SIG-M5 (cell line): ENCODE results near the gene RALA.

Experiments used
- DNase-seq: peaks from one replicate; lab custom pipeline; 2025; lab: John Stamatoyannopoulos, UW

Gene RALA

GRCh38 chr7:39623047-39623731 lies at the start of gene RALA:
RALA (plus strand) TSS chr7:39623572; CDS start chr7:39686668, 63,096 bp downstream.
- peak; percentile 12 for DNase-seq

GRCh38 chr7:39574673-39575349 lies 48.6 kb upstream of the RALA start:
- no peak for DNase-seq

GRCh38 chr7:39577229-39577874 lies 46.0 kb upstream of the RALA start:
- DNase-seq = no peak

GRCh38 chr7:39580149-39580874 lies 43.1 kb upstream of the RALA start:
- peak; percentile 13 for DNase-seq

GRCh38 chr7:39582536-39582935 lies 40.8 kb upstream of the RALA start:
- DNase-seq = no peak

- no peak for DNase-seq
Observed at GRCh38 chr7:39583539-39583938, 39.8 kb upstream of the RALA start.

GRCh38 chr7:39587393-39587792 lies 36.0 kb upstream of the RALA start:
- no peak for DNase-seq

GRCh38 chr7:39588416-39588815 lies 35.0 kb upstream of the RALA start:
- DNase-seq = no peak

- DNase-seq = peak; percentile 44
Observed at GRCh38 chr7:39589323-39590111, 33.9 kb upstream of the RALA start.

GRCh38 chr7:39592586-39592985 lies 30.8 kb upstream of the RALA start:
- DNase-seq = no peak

- DNase-seq = no peak
Observed at GRCh38 chr7:39594988-39595620, 28.3 kb upstream of the RALA start.

- no peak for DNase-seq
Observed at GRCh38 chr7:39602351-39602750, 21.0 kb upstream of the RALA start.

- no peak for DNase-seq
Observed at GRCh38 chr7:39603924-39604323, 19.4 kb upstream of the RALA start.

- DNase-seq = no peak
Observed at GRCh38 chr7:39605087-39605486, 18.3 kb upstream of the RALA start.

- no peak for DNase-seq
Observed at GRCh38 chr7:39606352-39606751, 17.0 kb upstream of the RALA start.

- no peak for DNase-seq
Observed at GRCh38 chr7:39606941-39607340, 16.4 kb upstream of the RALA start.

- no peak for DNase-seq
Observed at GRCh38 chr7:39607865-39608264, 15.5 kb upstream of the RALA start.

- no peak for DNase-seq
Observed at GRCh38 chr7:39608278-39608677, 15.1 kb upstream of the RALA start.

- DNase-seq = no peak
Observed at GRCh38 chr7:39609113-39609934, 14.0 kb upstream of the RALA start.

GRCh38 chr7:39609935-39610263 lies 13.5 kb upstream of the RALA start:
- DNase-seq = no peak

- DNase-seq = no peak
Observed at GRCh38 chr7:39613577-39613976, 9.8 kb upstream of the RALA start.
